ENCODE data around the gene GNRH2. TPM values are rescaled to one million over a fixed set of nuclear protein-coding genes. Genes with fewer than 3 reads are reported as not detected.

GNRH2 gene
- total RNA-seq, 1 donor from 2014 or later: 2.7 TPM

DNA sequence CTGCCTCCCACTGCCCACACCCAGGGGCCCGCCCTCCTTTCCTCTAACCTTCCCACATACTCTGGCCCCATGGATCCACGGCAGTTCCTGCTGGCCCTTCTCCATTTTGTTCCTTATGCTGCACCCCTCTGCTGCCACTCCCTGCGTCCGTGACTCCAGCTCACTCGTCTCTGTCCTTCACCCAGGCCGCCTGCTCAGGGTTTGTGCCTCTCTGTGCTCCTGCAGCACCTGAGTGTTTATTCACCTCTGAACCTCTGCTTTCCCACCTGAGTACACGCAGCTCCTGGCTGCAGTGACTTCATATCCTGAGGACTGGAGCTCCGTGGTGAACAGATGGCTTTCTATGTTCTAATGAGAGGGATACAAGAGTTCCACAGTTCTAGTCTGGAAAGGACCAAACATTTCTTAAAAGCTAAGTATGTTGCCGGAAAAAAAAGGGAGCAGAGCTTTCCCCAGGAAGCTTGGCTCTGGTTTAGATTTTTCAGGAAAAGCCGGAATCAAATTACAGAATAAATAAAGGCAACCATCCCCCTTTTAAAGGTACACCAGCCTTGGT, 1.5 kb upstream of the GNRH2 start:
- Mint-ChIP-seq H3K4me1 (ENCODE audit: low read depth) (peaks cover 26% of the 10 kb centered on the region), H3K27me3 (no peaks in the 10 kb centered on the region), H3K36me3 (ENCODE audit: insufficient read depth) (peaks cover 15% of the 10 kb centered on the region), H3K9me3 (ENCODE audit: low read depth) (no peaks in the 10 kb centered on the region), H3K27ac (peak overlapping the region; percentile 94), H3K4me3 (ENCODE audit: low read depth) (peak overlapping the region; percentile 63)
- no peak for DNase-seq (ENCODE audit: low spot score, unreplicated experiment)
- TF ChIP-seq, protein P1, sequence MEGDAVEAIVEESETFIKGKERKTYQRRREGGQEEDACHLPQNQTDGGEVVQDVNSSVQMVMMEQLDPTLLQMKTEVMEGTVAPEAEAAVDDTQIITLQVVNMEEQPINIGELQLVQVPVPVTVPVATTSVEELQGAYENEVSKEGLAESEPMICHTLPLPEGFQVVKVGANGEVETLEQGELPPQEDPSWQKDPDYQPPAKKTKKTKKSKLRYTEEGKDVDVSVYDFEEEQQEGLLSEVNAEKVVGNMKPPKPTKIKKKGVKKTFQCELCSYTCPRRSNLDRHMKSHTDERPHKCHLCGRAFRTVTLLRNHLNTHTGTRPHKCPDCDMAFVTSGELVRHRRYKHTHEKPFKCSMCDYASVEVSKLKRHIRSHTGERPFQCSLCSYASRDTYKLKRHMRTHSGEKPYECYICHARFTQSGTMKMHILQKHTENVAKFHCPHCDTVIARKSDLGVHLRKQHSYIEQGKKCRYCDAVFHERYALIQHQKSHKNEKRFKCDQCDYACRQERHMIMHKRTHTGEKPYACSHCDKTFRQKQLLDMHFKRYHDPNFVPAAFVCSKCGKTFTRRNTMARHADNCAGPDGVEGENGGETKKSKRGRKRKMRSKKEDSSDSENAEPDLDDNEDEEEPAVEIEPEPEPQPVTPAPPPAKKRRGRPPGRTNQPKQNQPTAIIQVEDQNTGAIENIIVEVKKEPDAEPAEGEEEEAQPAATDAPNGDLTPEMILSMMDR (IDR thresholded peaks at IDR 0.05; ENCODE audit: unreplicated experiment): no peak

DNA sequence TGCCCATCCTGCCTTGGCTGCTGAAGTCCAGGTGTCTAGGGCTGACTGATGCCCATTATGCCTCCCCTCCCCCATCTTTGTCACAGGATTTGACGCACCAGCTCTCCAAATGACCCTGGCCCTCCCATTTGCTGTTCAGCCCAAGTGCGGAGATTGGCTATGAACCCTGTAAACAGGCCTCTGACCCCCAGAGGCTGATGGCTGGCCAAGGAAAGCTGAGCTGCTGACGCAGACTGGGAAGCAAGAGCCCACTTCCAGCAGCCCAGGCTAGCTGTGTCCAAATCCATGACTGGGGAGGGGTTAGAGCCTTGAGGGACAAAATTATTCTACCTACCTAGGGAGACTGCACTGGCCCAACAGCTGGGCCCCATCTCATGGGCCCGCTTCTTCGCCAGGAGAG, 797 bp upstream of the GNRH2 start:
- TF ChIP-seq, protein P1 (IDR thresholded peaks at IDR 0.05; ENCODE audit: unreplicated experiment): no peak
- Mint-ChIP-seq H3K4me3 (ENCODE audit: low read depth) (peak overlapping the region; percentile 63), H3K36me3 (ENCODE audit: insufficient read depth) (peaks cover 17% of the 10 kb centered on the region), H3K27ac (peak overlapping the region; percentile 94), H3K4me1 (ENCODE audit: low read depth) (peaks cover 28% of the 10 kb centered on the region), H3K27me3 (no peaks in the 10 kb centered on the region), H3K9me3 (ENCODE audit: low read depth) (no peaks in the 10 kb centered on the region)
- no peak for DNase-seq (ENCODE audit: low spot score, unreplicated experiment)

DNA sequence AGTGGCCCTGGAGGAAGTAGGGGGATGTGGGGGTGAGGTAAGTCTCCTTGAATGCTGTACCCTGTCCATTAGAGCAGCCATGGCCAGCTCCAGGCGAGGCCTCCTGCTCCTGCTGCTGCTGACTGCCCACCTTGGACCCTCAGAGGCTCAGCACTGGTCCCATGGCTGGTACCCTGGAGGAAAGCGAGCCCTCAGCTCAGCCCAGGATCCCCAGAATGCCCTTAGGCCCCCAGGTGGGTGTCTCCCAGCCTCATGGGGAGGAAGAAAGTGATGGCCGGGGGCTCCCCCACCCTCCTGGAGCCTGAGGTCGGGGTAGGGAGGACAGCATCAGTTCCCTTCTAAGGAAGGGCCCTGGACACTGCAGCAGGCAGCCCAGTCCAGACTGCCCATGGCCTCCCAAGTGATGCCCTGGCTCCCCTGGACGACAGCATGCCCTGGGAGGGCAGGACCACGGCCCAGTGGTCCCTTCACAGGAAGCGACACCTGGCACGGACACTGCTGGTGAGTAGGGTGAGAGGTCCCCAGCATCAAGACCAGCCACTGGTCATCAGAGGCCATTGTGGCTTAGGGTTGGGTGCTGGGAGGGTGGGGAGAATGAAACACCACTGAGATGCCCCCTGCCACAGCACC, 1.0 kb downstream of the GNRH2 start:
- Mint-ChIP-seq H3K36me3 (ENCODE audit: insufficient read depth) (peaks cover 16% of the 10 kb centered on the region), H3K4me3 (ENCODE audit: low read depth) (peak overlapping the region; percentile 78), H3K9me3 (ENCODE audit: low read depth) (no peaks in the 10 kb centered on the region), H3K27ac (no peak overlapping the region), H3K27me3 (no peaks in the 10 kb centered on the region), H3K4me1 (ENCODE audit: low read depth) (peaks cover 28% of the 10 kb centered on the region)
- TF ChIP-seq, protein P1 (IDR thresholded peaks at IDR 0.05; ENCODE audit: unreplicated experiment): no peak
- DNase-seq (ENCODE audit: low spot score, unreplicated experiment): no peak

DNA sequence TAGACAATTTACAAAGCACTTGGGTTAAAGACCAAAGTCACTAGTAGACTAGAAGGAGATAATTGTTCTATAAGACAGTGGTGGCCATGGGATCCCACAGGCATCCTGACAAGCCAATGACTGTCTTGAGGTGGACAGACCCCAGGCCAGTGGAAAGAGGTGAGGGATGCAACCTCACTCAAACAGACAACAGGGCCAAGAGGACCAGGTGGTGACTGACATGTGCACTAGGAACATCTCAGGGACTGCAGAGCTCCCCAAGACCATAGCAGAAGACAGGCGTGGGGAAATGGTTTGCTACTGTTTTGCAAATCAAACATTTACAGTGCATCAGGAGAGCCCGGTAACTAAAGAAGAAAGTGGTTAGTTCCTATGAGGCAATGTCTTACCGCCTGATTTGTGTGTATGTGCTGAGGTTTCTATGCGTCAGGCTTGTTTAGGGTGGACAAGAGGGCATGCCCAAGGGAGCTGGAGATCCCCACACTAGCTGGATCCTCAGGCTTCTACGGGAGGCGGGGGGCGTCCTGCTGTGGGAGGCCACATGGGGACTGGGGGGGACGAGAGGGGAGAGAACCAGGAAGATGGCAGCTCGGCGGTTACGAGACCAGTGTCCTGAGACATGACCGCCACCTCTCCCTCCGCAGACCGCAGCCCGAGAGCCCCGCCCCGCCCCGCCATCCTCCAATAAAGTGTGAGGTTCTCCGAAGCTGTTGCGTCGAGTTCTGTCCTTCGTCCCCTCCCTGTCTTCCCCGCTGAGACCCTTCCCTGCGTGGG, 1.8 kb downstream of the GNRH2 start:
- Mint-ChIP-seq H3K4me1 (ENCODE audit: low read depth) (peaks cover 28% of the 10 kb centered on the region), H3K36me3 (ENCODE audit: insufficient read depth) (peaks cover 15% of the 10 kb centered on the region), H3K27me3 (no peaks in the 10 kb centered on the region), H3K27ac (peak overlapping the region; percentile 71), H3K4me3 (ENCODE audit: low read depth) (peak overlapping the region; percentile 78), H3K9me3 (ENCODE audit: low read depth) (no peaks in the 10 kb centered on the region)
- no peak for DNase-seq (ENCODE audit: low spot score, unreplicated experiment)
- TF ChIP-seq, protein P1 (IDR thresholded peaks at IDR 0.05; ENCODE audit: unreplicated experiment): no peak

DNA sequence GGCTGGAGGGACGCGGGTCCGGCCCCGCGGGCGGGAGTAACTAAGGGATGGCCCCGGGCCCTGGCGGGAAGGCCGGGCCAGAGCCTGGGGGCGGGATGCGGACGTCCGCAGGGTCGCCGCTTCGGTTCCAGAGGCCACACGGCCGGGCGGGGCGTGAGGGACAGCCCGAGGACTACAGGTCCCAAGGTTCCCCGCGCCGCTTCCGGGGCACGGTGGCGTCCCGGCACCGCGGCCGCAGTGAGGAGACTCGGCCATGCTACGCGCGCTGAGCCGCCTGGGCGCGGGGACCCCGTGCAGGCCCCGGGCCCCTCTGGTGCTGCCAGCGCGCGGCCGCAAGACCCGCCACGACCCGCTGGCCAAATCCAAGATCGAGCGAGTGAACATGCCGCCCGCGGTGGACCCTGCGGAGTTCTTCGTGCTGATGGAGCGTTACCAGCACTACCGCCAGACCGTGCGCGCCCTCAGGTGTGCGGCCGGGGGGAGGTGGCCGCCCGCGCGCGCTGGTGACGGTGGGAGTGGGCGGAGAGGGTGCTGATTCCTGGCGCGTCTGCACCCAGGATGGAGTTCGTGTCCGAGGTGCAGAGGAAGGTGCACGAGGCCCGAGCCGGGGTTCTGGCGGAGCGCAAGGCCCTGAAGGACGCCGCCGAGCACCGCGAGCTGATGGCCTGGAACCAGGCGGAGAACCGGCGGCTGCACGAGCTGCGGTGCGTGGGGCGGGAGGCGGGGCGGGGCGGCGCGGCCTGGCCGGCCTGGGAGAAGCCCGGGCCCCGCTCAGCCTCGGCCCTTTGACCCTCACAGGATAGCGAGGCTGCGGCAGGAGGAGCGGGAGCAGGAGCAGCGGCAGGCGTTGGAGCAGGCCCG, 2.6 kb downstream of the GNRH2 start, which contains the start of gene MRPS26:
TSS of gene MRPS26 (plus strand) at position 237 of the 861 bp plus-strand sequence. CDS start at position 254, 17 bp downstream.
- DNase-seq (ENCODE audit: low spot score, unreplicated experiment): peak; percentile 77
- Mint-ChIP-seq H3K4me1 (ENCODE audit: low read depth) (peaks cover 28% of the 10 kb centered on the region), H3K36me3 (ENCODE audit: insufficient read depth) (peaks cover 15% of the 10 kb centered on the region), H3K27me3 (no peaks in the 10 kb centered on the region), H3K27ac (peak within 1 kb of the TSS; percentile 91), H3K4me3 (ENCODE audit: low read depth) (peak within 1 kb of the TSS; percentile 89), H3K9me3 (ENCODE audit: low read depth) (no peaks in the 10 kb centered on the region)
- TF ChIP-seq, protein P1 (IDR thresholded peaks at IDR 0.05; ENCODE audit: unreplicated experiment): no peak

Measured in progenitor cell of endocrine pancreas (in vitro differentiated cells).